ENCODE data around the gene RAB4B. TPM values are rescaled to one million over a fixed set of nuclear protein-coding genes. Genes with fewer than 3 reads are reported as not detected.

The RAB4B gene
- total and polyA plus RNA-seq, 2 of the 13 experiments (the other 11 are each of a cell fraction or from before 2014, with no cell fraction given) = 3.3 to 5.4 TPM

DNA sequence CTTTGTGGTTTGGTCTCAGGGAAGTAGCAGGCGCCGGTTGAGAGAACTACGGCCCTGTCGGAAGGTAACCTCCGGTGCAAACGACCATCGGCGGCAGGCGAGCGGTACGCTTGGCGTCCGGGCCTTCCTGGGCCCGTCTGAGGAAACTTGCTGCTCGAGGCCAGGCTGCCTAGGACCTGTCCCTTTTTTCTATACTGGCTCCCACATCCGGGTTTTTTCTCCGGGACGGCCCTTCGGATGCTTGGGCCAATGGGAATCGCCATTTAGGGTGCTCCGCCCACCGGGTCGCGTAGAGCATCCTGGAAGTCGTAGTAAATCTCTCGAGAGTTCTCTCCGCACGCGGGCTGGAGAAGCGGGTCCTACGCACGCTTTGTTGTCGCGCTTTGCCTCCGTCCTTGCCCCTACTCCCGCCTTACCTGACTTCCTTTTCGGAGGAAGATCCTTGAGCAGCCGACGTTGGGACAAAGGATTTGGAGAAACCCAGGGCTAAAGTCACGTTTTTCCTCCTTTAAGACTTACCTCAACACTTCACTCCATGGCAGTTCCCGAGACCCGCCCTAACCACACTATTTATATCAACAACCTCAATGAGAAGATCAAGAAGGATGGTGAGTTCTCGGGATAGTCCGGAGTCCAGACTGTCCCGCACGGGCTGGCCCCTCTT is 27.0 kb upstream of the RAB4B start, which contains the start of gene SNRPA (continued):
- peak; percentile 39; the same call in 1 of the 2 replicates for TF ChIP-seq PRDM15 (CRISPR knock-in tag; IDR thresholded peaks at IDR 0.05)
- TF ChIP-seq, protein P1, sequence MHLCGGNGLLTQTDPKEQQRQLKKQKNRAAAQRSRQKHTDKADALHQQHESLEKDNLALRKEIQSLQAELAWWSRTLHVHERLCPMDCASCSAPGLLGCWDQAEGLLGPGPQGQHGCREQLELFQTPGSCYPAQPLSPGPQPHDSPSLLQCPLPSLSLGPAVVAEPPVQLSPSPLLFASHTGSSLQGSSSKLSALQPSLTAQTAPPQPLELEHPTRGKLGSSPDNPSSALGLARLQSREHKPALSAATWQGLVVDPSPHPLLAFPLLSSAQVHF (CRISPR knock-in tag; IDR thresholded peaks at IDR 0.05) = no peak
- no peak for TF ChIP-seq NBN (conservative IDR thresholded peaks at IDR 0.05)
- no peak for TF ChIP-seq MBD4 (IDR thresholded peaks at IDR 0.05; ENCODE audit: borderline replicate concordance, low read length)
- no peak for TF ChIP-seq TBX3 (IDR thresholded peaks at IDR 0.05; ENCODE audit: borderline replicate concordance)
- no peak; the same call in 1 of the 2 replicates for TF ChIP-seq ZNF772 (CRISPR knock-in tag; IDR thresholded peaks at IDR 0.05)
- no peak for TF ChIP-seq STAG1 (CRISPR knock-in tag; IDR thresholded peaks at IDR 0.05)
- no peak for TF ChIP-seq AGO1 (IDR thresholded peaks at IDR 0.05; ENCODE audit: low read depth, low read length, poor library complexity, severe bottlenecking)
- TF ChIP-seq ZMYM2 (CRISPR knock-in tag; IDR thresholded peaks at IDR 0.05) = no peak
- no peak for TF ChIP-seq ZNF382 (CRISPR knock-in tag; IDR thresholded peaks at IDR 0.05; ENCODE audit: borderline replicate concordance)
- no peak for TF ChIP-seq ZBTB46 (CRISPR knock-in tag; IDR thresholded peaks at IDR 0.05; ENCODE audit: borderline replicate concordance)
- peak; percentile 20; the same call in 1 of the 2 replicates for TF ChIP-seq ZNF749 (CRISPR knock-in tag; IDR thresholded peaks at IDR 0.05; ENCODE audit: borderline replicate concordance)
- no peak for TF ChIP-seq ATRX (CRISPR knock-in tag; IDR thresholded peaks at IDR 0.05; ENCODE audit: borderline replicate concordance)
- TF ChIP-seq PBX2 (CRISPR knock-in tag; IDR thresholded peaks at IDR 0.05) = no peak
- no peak for TF ChIP-seq SETDB1 (CRISPR knock-in tag; IDR thresholded peaks at IDR 0.05; ENCODE audit: borderline replicate concordance)
- peak; percentile 81 for TF ChIP-seq HNRNPLL (IDR thresholded peaks at IDR 0.05; ENCODE audit: low read depth, low read length, poor library complexity, severe bottlenecking)
- TF ChIP-seq CCDC6 (CRISPR knock-in tag; IDR thresholded peaks at IDR 0.05) = no peak
- TF ChIP-seq TFE3 (CRISPR knock-in tag; IDR thresholded peaks at IDR 0.05) = no peak
- TF ChIP-seq DNMT1 (CRISPR knock-in tag; IDR thresholded peaks at IDR 0.05) = no peak
- TF ChIP-seq THAP11 (CRISPR knock-in tag; IDR thresholded peaks at IDR 0.05) = peak; percentile 94
- TF ChIP-seq ZNF230 (CRISPR knock-in tag; IDR thresholded peaks at IDR 0.05) = no peak
- TF ChIP-seq ZSCAN25 (CRISPR knock-in tag; IDR thresholded peaks at IDR 0.05) = peak; percentile 7; the same call in 1 of the 2 replicates
